Inferior parietal cortex (tissue), 1 donor: Measurements from ENCODE around the gene WDR26.
"Not testable (repeated sequence)": the region's sequence is repeated elsewhere in the genome, so short reads cannot be mapped to it uniquely, and the experiment has no call there.

ENCODE experiments used
- DNase-seq: peaks from one replicate; pipeline ENCODE4 v3.0.0-alpha.2; 2016; ENCODE audit errors: extremely low spot score

WDR26 gene

DNA sequence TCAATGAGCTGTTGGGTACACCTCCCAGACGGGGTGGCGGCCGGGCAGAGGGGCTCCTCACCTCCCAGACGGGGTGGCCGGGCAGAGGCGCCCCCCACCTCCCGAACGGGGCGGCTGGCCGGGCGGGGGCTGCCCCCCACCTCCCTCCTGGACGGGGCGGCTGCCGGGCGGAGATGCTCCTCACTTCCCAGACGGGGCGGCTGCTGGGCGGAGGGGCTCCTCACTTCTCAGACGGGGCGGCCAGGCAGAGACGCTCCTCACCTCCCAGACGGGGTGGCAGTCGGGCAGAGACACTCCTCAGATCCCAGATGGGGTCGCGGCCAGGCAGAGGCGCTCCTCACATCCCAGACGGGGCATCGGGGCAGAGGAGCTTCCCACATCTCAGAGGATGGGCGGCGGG lies 84.9 kb downstream of the WDR26 start:
- DNase-seq, result not testable (repeated sequence)

DNA sequence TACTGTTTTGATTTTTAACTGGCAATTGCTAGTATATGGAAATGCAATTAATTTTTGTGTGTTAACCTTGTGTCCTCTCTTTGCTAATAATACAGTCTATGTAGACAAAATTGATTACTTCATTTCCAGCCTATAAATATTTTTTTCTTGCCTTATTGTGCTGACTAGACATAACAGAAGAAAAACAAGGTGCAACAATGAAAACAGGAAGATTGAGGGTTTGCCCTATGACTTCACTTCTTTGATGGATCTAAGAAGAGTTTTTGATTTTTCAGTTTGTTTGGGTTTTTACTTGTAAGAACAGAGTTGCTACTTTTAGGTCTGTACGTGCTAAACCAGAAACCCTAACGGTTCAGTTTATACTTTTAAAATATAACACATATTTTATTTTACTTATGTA lies 86.5 kb downstream of the WDR26 start:
- no peak for DNase-seq

DNA sequence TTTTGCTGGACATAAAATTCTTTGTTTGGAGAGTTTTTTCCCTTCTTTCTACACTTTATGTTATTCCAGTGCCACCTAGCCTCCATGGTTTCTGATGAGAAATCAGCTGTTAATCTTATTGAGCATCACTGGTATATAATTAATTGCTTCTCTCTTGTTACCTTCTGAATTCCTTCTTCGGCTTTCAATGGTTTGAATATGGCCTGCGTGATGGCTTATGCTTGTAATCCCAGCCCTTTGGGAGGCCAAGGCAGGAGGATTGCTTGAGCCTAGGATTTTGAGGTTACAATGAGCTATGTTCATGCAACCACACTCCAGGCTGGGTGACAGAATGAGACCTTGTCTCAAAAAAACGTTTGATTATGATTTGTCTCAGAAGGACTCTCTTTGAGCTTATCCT lies 90.9 kb downstream of the WDR26 start:
- no peak for DNase-seq

DNA sequence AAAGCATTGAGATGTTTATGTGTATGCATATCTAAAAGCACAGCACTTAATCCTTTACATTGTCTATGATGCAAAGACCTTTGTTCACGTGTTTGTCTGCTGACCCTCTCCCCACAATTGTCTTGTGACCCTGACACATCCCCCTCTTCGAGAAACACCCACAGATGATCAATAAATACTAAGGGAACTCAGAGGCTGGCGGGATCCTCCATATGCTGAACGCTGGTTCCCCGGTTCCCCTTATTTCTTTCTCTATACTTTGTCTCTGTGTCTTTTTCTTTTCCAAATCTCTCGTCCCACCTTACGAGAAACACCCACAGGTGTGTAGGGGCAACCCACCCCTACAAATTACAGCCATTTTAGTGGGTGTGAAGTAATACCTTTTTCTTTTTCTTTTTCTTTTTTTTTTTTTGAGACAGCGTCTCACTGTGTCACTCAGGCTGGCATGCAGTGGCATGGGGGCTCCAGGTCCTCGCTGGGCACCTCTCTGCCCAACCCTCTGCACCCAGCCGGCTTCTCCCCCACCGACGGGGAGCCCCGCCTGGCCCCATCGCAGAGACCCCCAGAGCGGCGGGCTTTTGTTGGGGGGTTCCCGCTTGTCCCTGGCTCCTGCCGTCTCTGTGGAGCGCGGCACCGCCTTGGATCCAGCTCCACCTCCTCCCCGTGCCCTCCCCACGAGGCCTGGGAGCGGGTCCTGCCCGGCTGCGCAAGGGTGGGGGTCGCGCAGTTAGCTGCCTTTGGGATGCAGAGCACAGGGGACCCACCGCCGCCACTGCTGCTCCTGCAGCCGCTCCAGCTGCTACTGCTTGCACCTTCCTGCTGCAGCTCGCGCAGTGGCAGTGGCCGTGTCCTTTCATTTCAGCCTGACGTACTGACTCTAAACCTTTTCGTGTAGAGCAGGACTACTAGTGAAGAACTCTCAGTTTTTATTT lies 93.9 kb downstream of the WDR26 start:
- DNase-seq, result not testable (repeated sequence)

DNA sequence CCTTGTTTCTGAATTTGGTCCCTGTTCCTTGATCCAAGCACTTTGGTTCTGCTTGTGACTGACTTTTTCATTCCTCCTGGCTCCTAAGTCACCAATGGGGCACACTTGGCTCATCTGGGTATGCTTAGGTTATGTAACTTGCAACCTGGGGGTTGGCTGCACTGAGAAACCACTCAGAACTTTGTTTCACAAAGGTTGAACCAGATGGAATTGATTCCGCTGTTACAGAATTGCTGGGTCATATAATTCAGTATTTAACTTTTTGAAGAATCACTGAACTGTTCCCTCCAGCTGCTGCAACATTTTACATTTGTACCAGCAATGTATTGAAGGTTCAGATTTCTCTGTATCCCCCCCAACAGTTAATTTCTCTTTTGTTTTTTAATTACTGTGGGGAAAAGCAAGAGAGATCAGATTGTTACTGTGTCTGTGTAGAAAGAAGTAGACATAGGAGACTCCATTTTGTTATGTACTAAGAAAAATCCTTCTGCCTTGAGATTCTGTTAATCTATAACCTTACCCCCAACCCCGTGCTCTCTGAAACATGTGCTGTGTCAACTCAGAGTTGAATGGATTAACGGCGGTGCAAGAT lies 95.1 kb downstream of the WDR26 start:
- no peak for DNase-seq

DNA sequence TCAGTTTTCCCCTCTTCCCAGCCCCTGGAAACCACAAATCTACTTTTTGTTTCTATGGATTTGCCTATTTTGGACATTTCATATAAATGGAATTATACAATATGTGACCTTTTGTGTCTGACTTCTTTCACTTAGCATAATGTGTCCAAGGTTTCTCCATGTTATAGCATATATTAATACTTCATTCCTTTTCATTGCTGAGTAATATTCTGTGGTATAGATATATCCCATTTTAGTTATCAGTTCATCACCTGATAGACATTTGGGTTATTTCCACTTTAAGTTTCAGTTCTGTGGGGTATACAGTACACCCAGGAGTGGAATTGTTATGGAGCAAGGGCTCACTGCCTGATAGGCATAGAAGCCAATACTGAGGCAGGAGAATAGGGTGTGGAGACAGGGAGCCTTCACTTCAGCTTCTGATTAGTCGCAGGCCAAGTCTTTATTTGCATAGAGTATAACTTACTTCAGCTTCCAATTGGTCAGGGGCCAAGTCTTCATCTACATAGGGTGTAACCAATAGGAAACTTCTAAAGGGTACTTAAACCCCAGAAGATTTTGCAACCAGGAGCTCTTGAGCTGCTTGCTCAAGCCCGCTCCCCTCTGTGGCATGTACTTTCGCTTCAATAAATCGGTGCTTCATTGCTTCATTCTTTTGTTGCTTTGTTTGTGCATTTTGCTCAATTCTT lies 96.3 kb downstream of the WDR26 start:
- DNase-seq, result no peak
